ENCODE data around the gene PDCD2L. TPM values are rescaled to one million over a fixed set of nuclear protein-coding genes. Genes with fewer than 3 reads are reported as not detected.

The PDCD2L gene, protein sequence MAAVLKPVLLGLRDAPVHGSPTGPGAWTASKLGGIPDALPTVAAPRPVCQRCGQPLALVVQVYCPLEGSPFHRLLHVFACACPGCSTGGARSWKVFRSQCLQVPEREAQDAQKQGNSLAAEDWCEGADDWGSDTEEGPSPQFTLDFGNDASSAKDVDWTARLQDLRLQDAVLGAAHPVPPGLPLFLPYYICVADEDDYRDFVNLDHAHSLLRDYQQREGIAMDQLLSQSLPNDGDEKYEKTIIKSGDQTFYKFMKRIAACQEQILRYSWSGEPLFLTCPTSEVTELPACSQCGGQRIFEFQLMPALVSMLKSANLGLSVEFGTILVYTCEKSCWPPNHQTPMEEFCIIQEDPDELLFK
- total RNA-seq = 10 to 100 TPM; 23.2 to 34.4 TPM

GRCh38 chr19:34404109-34404909 is at the start of gene PDCD2L:
TSS of gene PDCD2L (plus strand) at chr19:34404399. CDS start at chr19:34404431, 32 bp downstream.
- peaks cover 8% of the 10 kb centered on the region in 2 donors for H3K36me3 Mint-ChIP-seq (ENCODE audit: insufficient read depth in 2 of 2)
- DNase-seq (peak; percentile 93 to 96), ATAC-seq (replicated peaks in 1 of 2) (peak; percentile 94 to 95)
- peaks cover 19% of the 10 kb centered on the region for H3K4me1 Mint-ChIP-seq (ENCODE audit: low read depth)
- H3K27me3 Mint-ChIP-seq (ENCODE audit: low read depth) = no peaks in the 10 kb centered on the region
- H3K9me3 Mint-ChIP-seq = no peaks in the 10 kb centered on the region
- H3K27ac Mint-ChIP-seq = peak within 1 kb of the TSS; percentile 86
- H3K4me3 Mint-ChIP-seq = peak within 1 kb of the TSS; percentile 98 to 99

DNA sequence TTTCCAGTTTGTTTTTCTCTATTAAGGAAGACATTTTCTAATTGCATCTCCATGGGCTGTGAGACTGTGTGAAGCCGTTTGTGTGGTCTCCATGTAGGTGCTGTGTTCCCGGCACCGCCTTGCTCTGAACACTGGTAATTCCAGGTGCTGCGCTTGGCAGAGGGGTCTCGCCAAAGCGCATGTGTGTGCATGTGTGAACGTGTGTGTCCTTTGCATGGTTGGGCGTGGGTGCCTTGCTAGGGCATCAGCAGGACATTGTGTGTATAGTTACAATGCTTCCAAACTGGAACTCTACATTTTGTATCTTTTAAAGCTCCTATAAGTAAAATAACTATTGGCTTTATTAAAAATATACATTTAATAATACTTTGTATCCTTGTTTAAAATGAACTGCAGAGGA is 49.0 kb upstream of the PDCD2L start:
- H3K4me3 Mint-ChIP-seq = no peak overlapping the region
- H3K27ac Mint-ChIP-seq = no peak overlapping the region
- DNase-seq = no peak
- H3K4me1 Mint-ChIP-seq (ENCODE audit: low read depth) = peaks cover 33% of the 10 kb centered on the region
- H3K9me3 Mint-ChIP-seq = no peaks in the 10 kb centered on the region
- H3K36me3 Mint-ChIP-seq (ENCODE audit: insufficient read depth in 2 of 2) = peaks cover 0 to 7% of the 10 kb centered on the region in 2 donors
- no peak for ATAC-seq (replicated peaks in 1 of 2)
- H3K27me3 Mint-ChIP-seq (ENCODE audit: low read depth) = no peaks in the 10 kb centered on the region

DNA sequence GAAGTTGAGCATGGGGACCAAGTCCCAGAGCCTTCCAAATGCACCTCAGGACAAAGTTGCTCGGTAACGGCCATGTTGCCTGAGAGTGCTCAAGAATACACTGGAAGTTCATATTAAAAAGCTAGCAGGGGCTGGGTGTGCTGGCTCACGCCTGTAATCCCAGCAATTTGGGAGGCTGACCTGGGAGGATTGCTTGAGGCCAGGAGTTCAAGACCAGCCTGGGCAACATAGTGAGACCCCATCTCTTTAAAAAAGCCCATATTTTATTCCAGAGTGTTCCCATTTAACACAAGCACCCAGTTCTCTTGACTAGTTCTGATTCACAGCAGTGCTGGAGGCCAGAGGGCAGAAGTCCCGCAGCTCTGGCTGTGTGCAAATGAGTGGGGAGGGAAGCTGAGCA is 47.3 kb upstream of the PDCD2L start:
- no peak for DNase-seq
- Mint-ChIP-seq H3K36me3 (ENCODE audit: insufficient read depth in 2 of 2) (peaks cover 0 to 6% of the 10 kb centered on the region in 2 donors), H3K27me3 (ENCODE audit: low read depth) (no peaks in the 10 kb centered on the region), H3K4me3 (no peak overlapping the region), H3K27ac (no peak overlapping the region), H3K9me3 (no peaks in the 10 kb centered on the region), H3K4me1 (ENCODE audit: low read depth) (peaks cover 32% of the 10 kb centered on the region)
- no peak for ATAC-seq (replicated peaks in 1 of 2)

DNA sequence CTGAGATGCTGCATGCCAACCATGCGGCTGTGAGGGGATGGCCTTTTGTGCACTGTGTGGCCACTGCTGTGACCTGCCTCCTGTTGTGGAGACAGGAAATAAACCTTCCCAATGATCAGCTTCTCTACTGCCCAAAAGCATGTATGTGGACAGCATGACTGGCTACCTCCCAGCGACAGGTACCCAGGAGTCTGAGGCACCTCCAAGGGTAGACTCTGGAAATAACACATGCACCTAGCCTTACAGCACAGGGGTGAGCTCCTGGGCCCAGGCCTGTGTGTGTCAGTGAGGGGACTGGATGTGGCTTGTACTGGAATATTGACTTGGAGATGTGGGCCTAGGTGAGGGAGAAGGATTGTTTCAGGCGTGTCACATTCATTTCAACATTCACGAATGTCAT is 46.8 kb upstream of the PDCD2L start:
- DNase-seq (no peak), ATAC-seq (replicated peaks in 1 of 2) (no peak)
- no peak overlapping the region for H3K27ac Mint-ChIP-seq
- no peaks in the 10 kb centered on the region for H3K27me3 Mint-ChIP-seq (ENCODE audit: low read depth)
- peaks cover 32% of the 10 kb centered on the region for H3K4me1 Mint-ChIP-seq (ENCODE audit: low read depth)
- H3K9me3 Mint-ChIP-seq = no peaks in the 10 kb centered on the region
- H3K36me3 Mint-ChIP-seq (ENCODE audit: insufficient read depth in 2 of 2) = peaks cover 0 to 6% of the 10 kb centered on the region in 2 donors
- H3K4me3 Mint-ChIP-seq = peak overlapping the region; percentile 69 to 94

DNA sequence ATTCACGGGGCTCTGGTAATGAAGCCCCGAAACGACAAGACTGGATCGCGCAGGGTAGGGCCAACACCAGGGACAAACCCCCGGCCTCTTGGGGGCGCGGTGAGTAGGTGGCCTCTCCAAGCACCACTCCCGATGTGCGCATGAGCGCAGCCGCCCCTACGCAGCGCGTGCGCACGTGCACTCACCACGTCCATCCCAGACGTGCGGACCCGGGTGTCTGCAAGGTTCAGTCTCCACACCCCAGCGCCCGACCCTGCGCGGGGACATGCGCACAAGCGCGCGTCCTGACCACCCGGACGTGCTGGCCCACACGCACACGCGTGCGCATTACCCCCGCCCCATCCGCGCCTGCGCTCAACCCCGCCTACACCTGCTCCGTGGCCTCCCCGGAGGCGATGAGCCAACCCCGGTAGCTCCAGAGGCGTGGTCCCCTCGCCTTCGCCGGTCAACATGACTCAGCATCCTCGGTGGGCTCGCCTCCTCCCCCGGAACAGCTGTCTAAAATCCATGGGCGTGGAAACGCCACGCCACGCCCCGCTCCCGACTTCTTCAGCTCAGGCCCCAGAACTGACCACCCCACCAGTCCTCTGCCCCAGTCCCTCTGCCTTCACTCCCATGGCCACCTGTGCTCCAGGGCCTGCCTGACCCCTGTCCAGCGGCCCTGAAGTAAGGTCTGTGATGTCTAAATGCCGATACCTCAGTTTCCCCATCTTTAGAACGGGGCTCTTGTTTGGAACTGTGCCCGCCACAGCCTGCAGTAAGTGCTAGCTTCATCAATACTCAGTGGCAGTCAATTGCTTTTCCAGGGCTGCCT is 44.9 kb upstream of the PDCD2L start:
- H3K4me1 Mint-ChIP-seq (ENCODE audit: low read depth) = peaks cover 48% of the 10 kb centered on the region
- peak; percentile 96 to 97 for ATAC-seq (replicated peaks in 1 of 2)
- H3K27ac Mint-ChIP-seq = peak overlapping the region; percentile 87
- peak; percentile 97 to 98 for DNase-seq
- H3K9me3 Mint-ChIP-seq = no peaks in the 10 kb centered on the region
- H3K4me3 Mint-ChIP-seq = peak overlapping the region; percentile 93 to 94
- H3K27me3 Mint-ChIP-seq (ENCODE audit: low read depth) = no peaks in the 10 kb centered on the region
- peaks cover 0 to 6% of the 10 kb centered on the region in 2 donors for H3K36me3 Mint-ChIP-seq (ENCODE audit: insufficient read depth in 2 of 2)

DNA sequence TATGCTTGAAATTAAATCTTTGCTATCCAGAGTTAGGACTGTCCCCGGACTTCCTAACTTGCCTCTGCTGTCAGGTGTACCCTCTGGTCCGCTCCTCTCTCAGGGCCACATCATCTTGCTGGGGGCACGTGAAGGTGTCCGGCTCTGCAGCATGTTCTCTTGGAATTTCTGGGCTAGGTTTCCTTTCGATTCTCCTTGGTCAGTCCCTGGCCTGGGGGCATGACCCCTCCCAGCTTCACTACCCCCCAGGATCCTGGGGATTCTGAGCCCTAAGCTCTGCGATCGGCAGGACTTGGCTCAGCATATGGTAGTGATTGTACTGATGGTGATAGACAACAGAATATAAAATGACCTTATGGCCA is 44.3 kb upstream of the PDCD2L start:
- Mint-ChIP-seq H3K27ac (peak overlapping the region; percentile 87), H3K4me1 (ENCODE audit: low read depth) (peaks cover 53% of the 10 kb centered on the region), H3K27me3 (ENCODE audit: low read depth) (no peaks in the 10 kb centered on the region), H3K9me3 (no peaks in the 10 kb centered on the region), H3K36me3 (ENCODE audit: insufficient read depth in 2 of 2) (peaks cover 0 to 3% of the 10 kb centered on the region in 2 donors), H3K4me3 (peak overlapping the region; percentile 93 to 94)
- DNase-seq (no peak), ATAC-seq (replicated peaks in 1 of 2) (no peak)

DNA sequence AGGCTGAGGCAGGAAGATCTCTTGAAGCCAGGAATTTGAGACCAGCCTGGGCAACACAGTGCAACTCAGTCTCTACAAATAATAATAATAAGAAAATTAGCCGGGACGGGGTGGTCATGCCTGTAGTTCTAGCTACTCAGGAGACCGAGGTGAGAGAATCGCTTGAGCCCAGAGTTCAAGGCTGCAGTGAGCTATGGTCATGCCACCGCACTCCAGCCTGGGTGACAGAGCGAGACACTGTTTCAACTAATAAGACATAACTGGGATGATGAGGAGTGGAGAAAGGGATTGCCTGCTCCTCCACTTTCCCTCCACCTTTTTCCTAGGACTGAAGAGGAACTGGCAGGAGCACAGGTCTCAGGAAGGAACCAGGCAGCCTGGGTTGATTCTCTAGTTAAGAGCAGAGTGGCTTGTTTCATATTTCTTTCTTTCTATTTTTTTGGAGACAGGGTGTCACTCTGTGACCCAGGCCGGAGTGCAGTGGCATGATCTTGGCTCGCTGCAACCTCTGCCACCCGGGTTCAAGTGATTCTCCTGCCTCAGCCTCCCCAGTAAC is 43.8 kb upstream of the PDCD2L start:
- Mint-ChIP-seq H3K27me3 (ENCODE audit: low read depth) (no peaks in the 10 kb centered on the region), H3K4me1 (ENCODE audit: low read depth) (peaks cover 54% of the 10 kb centered on the region), H3K36me3 (ENCODE audit: insufficient read depth in 2 of 2) (peaks cover 0 to 3% of the 10 kb centered on the region in 2 donors), H3K4me3 (peak overlapping the region; percentile 93 to 94), H3K9me3 (no peaks in the 10 kb centered on the region), H3K27ac (peak overlapping the region; percentile 87)
- ATAC-seq (replicated peaks in 1 of 2) (no peak), DNase-seq (no peak)

DNA sequence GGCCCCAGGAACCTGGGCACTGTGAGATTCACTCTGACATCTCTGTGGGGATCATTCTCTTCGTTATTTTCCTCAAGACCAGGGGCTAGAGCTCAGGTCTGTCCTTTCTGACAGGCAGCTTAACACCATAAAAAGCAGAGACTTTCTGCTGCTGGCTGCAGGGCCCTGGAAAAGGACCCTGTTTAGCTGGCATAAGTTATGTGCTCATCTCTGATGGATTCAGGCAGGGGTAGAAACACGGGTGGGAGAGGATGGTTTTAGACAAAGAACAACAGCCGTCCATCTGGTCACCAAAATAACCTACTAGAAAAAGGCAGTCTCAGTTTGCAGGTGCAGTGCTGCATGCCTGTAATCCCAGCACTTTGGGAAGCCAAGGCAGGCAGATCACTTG is 41.5 kb upstream of the PDCD2L start:
- H3K27ac Mint-ChIP-seq = no peak overlapping the region
- H3K27me3 Mint-ChIP-seq (ENCODE audit: low read depth) = no peaks in the 10 kb centered on the region
- ATAC-seq (replicated peaks in 1 of 2) (no peak), DNase-seq (no peak)
- no peaks in the 10 kb centered on the region for H3K9me3 Mint-ChIP-seq
- peak overlapping the region in 1 of 2 donors; percentile 21 for H3K4me3 Mint-ChIP-seq
- H3K36me3 Mint-ChIP-seq (ENCODE audit: insufficient read depth in 2 of 2) = peaks cover 4 to 7% of the 10 kb centered on the region in 2 donors
- H3K4me1 Mint-ChIP-seq (ENCODE audit: low read depth) = peaks cover 73% of the 10 kb centered on the region

DNA sequence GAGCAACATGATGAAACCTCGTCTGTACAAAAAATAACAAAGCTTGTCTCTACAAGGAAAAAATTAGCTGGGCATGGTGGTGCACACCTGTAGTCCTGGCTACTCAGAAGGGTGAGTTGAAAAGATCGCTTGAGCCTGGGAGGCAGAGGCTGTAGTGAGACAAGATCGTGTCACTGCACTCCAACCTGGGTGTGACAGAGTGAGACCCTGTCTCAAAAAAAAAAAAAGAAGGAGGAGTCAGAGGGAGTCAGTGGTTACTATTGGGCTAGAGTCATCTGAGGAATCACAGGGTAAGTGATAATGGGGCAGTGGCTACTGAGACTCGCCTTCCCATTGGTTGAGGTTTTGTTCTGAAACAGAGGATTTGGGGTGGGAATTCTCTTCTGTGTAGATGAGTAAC is 41.1 kb upstream of the PDCD2L start:
- no peaks in the 10 kb centered on the region for H3K9me3 Mint-ChIP-seq
- no peak overlapping the region for H3K27ac Mint-ChIP-seq
- ATAC-seq (replicated peaks in 1 of 2) (no peak), DNase-seq (no peak)
- peaks cover 4 to 9% of the 10 kb centered on the region in 2 donors for H3K36me3 Mint-ChIP-seq (ENCODE audit: insufficient read depth in 2 of 2)
- H3K27me3 Mint-ChIP-seq (ENCODE audit: low read depth) = no peaks in the 10 kb centered on the region
- H3K4me1 Mint-ChIP-seq (ENCODE audit: low read depth) = peaks cover 73% of the 10 kb centered on the region
- peak overlapping the region; percentile 7 to 21 for H3K4me3 Mint-ChIP-seq

GRCh38 chr19:34363930-34364329 is 40.3 kb upstream of the PDCD2L start:
- ATAC-seq (replicated peaks in 1 of 2) = no peak
- DNase-seq = no peak
- Mint-ChIP-seq H3K36me3 (ENCODE audit: insufficient read depth in 2 of 2) (peaks cover 5 to 12% of the 10 kb centered on the region in 2 donors), H3K27ac (no peak overlapping the region), H3K9me3 (no peaks in the 10 kb centered on the region), H3K27me3 (ENCODE audit: low read depth) (no peaks in the 10 kb centered on the region), H3K4me1 (ENCODE audit: low read depth) (peaks cover 68% of the 10 kb centered on the region), H3K4me3 (peak overlapping the region; percentile 96 to 99)

- peaks cover 63% of the 10 kb centered on the region for H3K4me1 Mint-ChIP-seq (ENCODE audit: low read depth)
- H3K4me3 Mint-ChIP-seq = peak overlapping the region; percentile 96 to 99
- peaks cover 5 to 12% of the 10 kb centered on the region in 2 donors for H3K36me3 Mint-ChIP-seq (ENCODE audit: insufficient read depth in 2 of 2)
- no peaks in the 10 kb centered on the region for H3K9me3 Mint-ChIP-seq
- H3K27me3 Mint-ChIP-seq (ENCODE audit: low read depth) = no peaks in the 10 kb centered on the region
- H3K27ac Mint-ChIP-seq = peak overlapping the region; percentile 47
- no peak for DNase-seq
- ATAC-seq (replicated peaks in 1 of 2) = no peak
Measured at GRCh38 chr19:34364462-34364829, 39.8 kb upstream of the PDCD2L start.

GRCh38 chr19:34364830-34365462 is 39.3 kb upstream of the PDCD2L start, which contains the start of gene GPI:
TSS of gene GPI (plus strand) at chr19:34365196. CDS start at chr19:34365267, 71 bp downstream.
- peak; percentile 90 to 93 for ATAC-seq (replicated peaks in 1 of 2)

More at GRCh38 chr19:34364830-34365462, 39.3 kb upstream of the PDCD2L start, which contains the start of gene GPI:
- Mint-ChIP-seq H3K27me3 (ENCODE audit: low read depth) (no peaks in the 10 kb centered on the region), H3K36me3 (ENCODE audit: insufficient read depth in 2 of 2) (peaks cover 6 to 16% of the 10 kb centered on the region in 2 donors), H3K27ac (peak within 1 kb of the TSS; percentile 89), H3K4me3 (peak within 1 kb of the TSS; percentile 96 to 99), H3K9me3 (no peaks in the 10 kb centered on the region), H3K4me1 (ENCODE audit: low read depth) (peaks cover 63% of the 10 kb centered on the region)
- peak; percentile 78 to 81 for DNase-seq

Data from activated T-cell treated with anti-CD3 and anti-CD28 coated beads, Interleukin-2, amount 50 U/mL, for 72 hours (primary cell).